Keratinocyte (primary cell): ENCODE results near the gene CACNB3. TPM values are rescaled to one million over a fixed set of nuclear protein-coding genes. Genes with fewer than 3 reads are reported as not detected.

ENCODE experiments used
- DNase-seq: peaks from one replicate; pipeline ENCODE4 v3.0.0-alpha.2; 2011; ENCODE audit warnings: low read depth, missing footprints, low spot score
- FAIRE-seq: peaks from 2 replicates; lab custom pipeline; 2011; peaks lifted over from hg19 to GRCh38; lab: Jason Lieb, UNC
- H2AFZ ChIP-seq: 2 replicates; pipeline ENCODE4 v1.6.0; 2012; ENCODE audit warnings: low read length, control low read depth, inconsistent platforms; ENCODE audit not compliant: control insufficient read depth
- H3K27ac ChIP-seq: 2 replicates; pipeline ENCODE4 v1.5.1; 2011; ENCODE audit warnings: low read length; ENCODE audit not compliant: control insufficient read depth, insufficient read depth
- H3K27me3 ChIP-seq: 3 replicates; pipeline ENCODE4 v1.6.0; 2011; ENCODE audit warnings: low read length; ENCODE audit not compliant: control insufficient read depth, insufficient read depth; ENCODE audit errors: extremely low read depth
- H3K36me3 ChIP-seq, 2 experiments: 2 replicates in 1 of 2; 3 replicates in 1 of 2; pipeline ENCODE4 v1.5.1; 2011; ENCODE audit warnings: low read length in 2 of 2, mild to moderate bottlenecking in 1 of 2; ENCODE audit not compliant: control insufficient read depth in 2 of 2, insufficient read depth in 2 of 2; ENCODE audit errors: extremely low read depth in 1 of 2
- H3K4me1 ChIP-seq: 3 replicates; pipeline ENCODE4 v1.5.1; 2011; ENCODE audit warnings: low read length; ENCODE audit not compliant: control insufficient read depth, insufficient read depth; ENCODE audit errors: extremely low read depth
- H3K4me2 ChIP-seq: 3 replicates; pipeline ENCODE4 v1.6.0; 2011; ENCODE audit warnings: low read depth, low read length; ENCODE audit not compliant: control insufficient read depth, insufficient read depth; ENCODE audit errors: extremely low read depth
- H3K4me3 ChIP-seq, 3 experiments: fragments of 200-600 bp in 1 of 3; sonication (generic) in 1 of 3; 2 replicates in 2 of 3; 3 replicates in 1 of 3; pipeline ENCODE4 v1.5.1; 2011 to 2016; ENCODE audit warnings: low read length in 3 of 3, mild to moderate bottlenecking in 3 of 3, control low read depth in 2 of 3, inconsistent platforms in 1 of 3, low read depth in 1 of 3, mixed read lengths in 1 of 3, mixed run types in 1 of 3, moderate library complexity in 1 of 3; ENCODE audit not compliant: control insufficient read depth in 2 of 3, insufficient read depth in 2 of 3; ENCODE audit errors: extremely low read depth in 1 of 3
- H3K79me2 ChIP-seq: 2 replicates; pipeline ENCODE4 v1.6.0; 2012; ENCODE audit warnings: low read length; ENCODE audit not compliant: control insufficient read depth, insufficient read depth
- H3K9ac ChIP-seq: 3 replicates; pipeline ENCODE4 v1.6.0; 2011; ENCODE audit warnings: low read length; ENCODE audit not compliant: control insufficient read depth, insufficient read depth; ENCODE audit errors: extremely low read depth
- H3K9me1 ChIP-seq: 3 replicates; pipeline ENCODE4 v1.6.0; 2011; ENCODE audit warnings: low read length; ENCODE audit not compliant: control insufficient read depth, insufficient read depth; ENCODE audit errors: extremely low read depth
- H3K9me3 ChIP-seq: 2 replicates; pipeline ENCODE4 v1.5.1; 2012; ENCODE audit warnings: low read depth, low read length; ENCODE audit not compliant: control insufficient read depth
- H4K20me1 ChIP-seq: 3 replicates; pipeline ENCODE4 v1.6.0; 2011; ENCODE audit warnings: low read length; ENCODE audit not compliant: control insufficient read depth, insufficient read depth; ENCODE audit errors: extremely low read depth
- CTCF ChIP-seq, 3 experiments: IDR thresholded peaks in 1 of 3; conservative IDR thresholded peaks in 1 of 3; optimal IDR thresholded peaks in 1 of 3; 2 replicates in 2 of 3; 3 replicates in 1 of 3; pipeline versions ENCODE3 to v1.5.1; 2011; ENCODE audit warnings: low read length in 3 of 3, mild to moderate bottlenecking in 3 of 3, moderate library complexity in 2 of 3, control low read depth in 1 of 3, inconsistent platforms in 1 of 3; ENCODE audit not compliant: insufficient read depth in 2 of 3; ENCODE audit errors: extremely low read depth in 1 of 3
- EZH2 ChIP-seq: IDR thresholded peaks from one replicate; pipeline ENCODE4 v1.6.1; 2012; ENCODE audit warnings: inconsistent platforms, mild to moderate bottlenecking, low read length, moderate library complexity
- dilution Hi-C: fragments of 300-500 bp; cut with MboI; formaldehyde crosslinking; loops from one replicate; pipeline ENCODE4 v1.7.0; 2020; ENCODE audit warnings: low sequenced_read_pairs; ENCODE audit not compliant: extremely low pct_ligation_motif_present
- polyA minus RNA-seq, 3 experiments: library from RNA; depleted of rRNA, polyadenylated mRNA; stranded (reverse); fragments of >200 nt; gene quantifications; 1 replicate in 1 of 3; 2 replicates in 1 of 3; 3 replicates in 1 of 3; pipeline ENCODE4 v1.2.3, GENCODE V29; 2011
- polyA plus RNA-seq, 5 experiments: library from polyadenylated mRNA; depleted of rRNA in 3 of 5; stranded (reverse) in 3 of 5; stranded (forward) in 1 of 5; unstranded in 1 of 5; fragments of >200 nt; gene quantifications; 1 replicate in 1 of 5; 2 replicates in 3 of 5; 3 replicates in 1 of 5; pipeline versions ENCODE4 v1.2.1 to v1.2.3, GENCODE V29; 2011 to 2012; ENCODE audit warnings: missing spikeins in 2 of 5, low read depth in 1 of 5, low replicate concordance in 1 of 5

The CACNB3 gene
- 16.1 to 19.8 TPM (median 19.3 TPM) in 3 replicates for polyA plus RNA-seq
- polyA plus RNA-seq (2011; ENCODE audit: low read depth) = 14.1 TPM
- polyA plus RNA-seq (2011; cell fraction: cytosol; rRNA removed) = 10.0 and 14.5 TPM in 2 replicates
- 39.9 and 48.9 TPM in 2 replicates for polyA plus RNA-seq (2011; cell fraction: nucleus; rRNA removed)
- polyA plus RNA-seq (2012; ENCODE audit: low replicate concordance) = 17.3 and 23.0 TPM in 2 replicates
- 9.1 to 37.5 TPM (median 11.9 TPM) in 3 replicates for polyA minus RNA-seq
- polyA minus RNA-seq (2011; cell fraction: cytosol; rRNA and poly(A)+ RNA removed) = 9.0 TPM
- polyA minus RNA-seq (2011; cell fraction: nucleus; rRNA and poly(A)+ RNA removed) = 9.5 and 11.2 TPM in 2 replicates

DNA sequence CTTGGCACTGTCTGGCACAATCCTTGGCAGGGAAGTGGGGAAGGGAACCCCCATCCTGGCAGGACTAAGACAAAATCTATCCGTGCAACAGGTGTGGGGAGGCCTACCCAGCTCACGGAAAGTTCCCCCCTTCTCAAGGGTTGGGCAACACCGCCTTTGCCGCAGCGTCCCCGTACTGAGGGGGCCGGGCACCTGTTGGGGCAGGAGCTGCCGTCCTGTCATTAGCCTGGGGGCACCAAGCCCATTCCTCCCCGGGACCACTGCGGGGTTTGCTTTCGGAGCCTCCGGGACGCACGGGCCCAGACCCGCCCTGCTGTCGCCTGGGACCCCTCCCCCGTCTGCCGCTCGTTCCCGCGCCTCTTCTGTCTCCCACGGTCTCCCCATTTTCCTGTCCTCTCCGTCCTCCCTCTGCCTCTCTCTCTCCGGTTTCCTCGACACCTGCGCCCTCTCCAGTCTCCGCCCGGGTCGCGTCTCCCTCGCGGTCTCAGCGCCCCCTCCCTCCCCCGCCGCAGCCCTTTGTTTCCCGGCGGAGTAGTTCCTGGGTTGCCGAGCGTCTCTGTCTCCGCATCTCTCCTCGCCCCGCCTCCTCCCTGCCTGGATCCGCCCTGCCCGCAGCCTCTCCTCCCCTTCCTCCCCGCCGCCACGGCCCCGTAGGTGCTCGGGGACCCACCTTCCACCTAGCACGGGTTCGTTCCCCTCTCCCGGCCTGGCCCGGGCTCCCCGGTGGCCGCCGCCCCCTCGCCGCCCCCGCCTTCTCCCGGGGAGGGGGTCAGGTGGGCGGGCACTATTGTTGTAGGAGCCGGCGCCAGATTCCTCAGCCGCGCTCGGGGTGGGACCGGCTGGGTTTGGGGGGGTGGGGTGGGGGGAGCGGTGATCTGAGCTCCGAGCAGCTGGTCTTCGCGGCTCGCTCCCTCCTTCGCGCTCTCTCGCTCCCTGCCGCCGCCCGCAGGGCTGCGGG lies at the start of gene CACNB3:
Gene CACNB3 (plus strand): TSS at position 624 of the 958 bp plus-strand sequence. CDS start 434 bp downstream, outside the sequence.
- peak within 1 kb of the TSS; percentile 38 for H3K9ac ChIP-seq
- dilution Hi-C loops = no loop called here
- H3K79me2 ChIP-seq = no peaks in the 10 kb centered on the region
- H3K27ac ChIP-seq = no peak within 1 kb of the TSS
- no peaks in the 10 kb centered on the region for H4K20me1 ChIP-seq
- no peaks in the 10 kb centered on the region for H3K27me3 ChIP-seq
- TF ChIP-seq CTCF (optimal IDR thresholded peaks at IDR 0.05 in 1 of 3, IDR thresholded peaks at IDR 0.05 in 1 of 3, conservative IDR thresholded peaks at IDR 0.05 in 1 of 3; ENCODE audit: extremely low read depth in 1 of 3, insufficient read depth in 2 of 3, low read length in 3 of 3) (no peak), EZH2 (no peak)
- H3K4me2 ChIP-seq = peak within 1 kb of the TSS; percentile 84
- no peaks in the 10 kb centered on the region for H3K36me3 ChIP-seq
- H3K9me3 ChIP-seq = no peaks in the 10 kb centered on the region
- FAIRE-seq = no peak
- H3K4me1 ChIP-seq = peaks cover 19% of the 10 kb centered on the region
- H2AFZ ChIP-seq = peak within 1 kb of the TSS; percentile 79
- peak within 1 kb of the TSS; percentile 54 to 73 (median 70) for H3K4me3 ChIP-seq
- H3K9me1 ChIP-seq = no peaks in the 10 kb centered on the region
- DNase-seq = no peak

- Histone ChIP-seq H3K9me3 (no peaks in the 10 kb centered on the region), H2AFZ (no peak overlapping the region), H3K9me1 (no peaks in the 10 kb centered on the region), H3K27me3 (no peaks in the 10 kb centered on the region), H3K4me2 (no peak overlapping the region), H3K9ac (no peak overlapping the region), H3K4me1 (no peaks in the 10 kb centered on the region), H3K27ac (no peak overlapping the region), H3K4me3 (no peak overlapping the region), H3K36me3 (peaks cover 8 to 42% of the 10 kb centered on the region in 2 experiments), H4K20me1 (no peaks in the 10 kb centered on the region), H3K79me2 (no peaks in the 10 kb centered on the region)
- no peak for TF ChIP-seq EZH2
- no peak for TF ChIP-seq CTCF (optimal IDR thresholded peaks at IDR 0.05 in 1 of 3, IDR thresholded peaks at IDR 0.05 in 1 of 3, conservative IDR thresholded peaks at IDR 0.05 in 1 of 3; ENCODE audit: extremely low read depth in 1 of 3, insufficient read depth in 2 of 3, low read length in 3 of 3)
- FAIRE-seq = no peak
- no peak for DNase-seq
- dilution Hi-C loops = no loop called here
Observed at GRCh38 chr12:48768736-48769135, 49.6 kb upstream of the CACNB3 start.
